SU-DHL-6 (cell line): ENCODE measurements around the gene MAML2.
A peak's percentile ranks its signal among the peaks of the same experiment; 100 is the strongest.

Experiments used
- EZH2phosphoT487 ChIP-seq: fragments of 200-600 bp; sonication (generic), shearing (Covaris generic); conservative IDR thresholded peaks from 2 replicates; pipeline ENCODE4 v1.6.1; 2018; ENCODE audit warnings: mild to moderate bottlenecking, antibody characterized with exemption, low read length, moderate library complexity, mixed read lengths
- TF ChIP-seq, protein P1 (sequence below): fragments of 200-600 bp; sonication (generic); IDR thresholded peaks from one replicate; pipeline ENCODE4 v1.5.1; 2017; ENCODE audit warnings: antibody characterized with exemption, mild to moderate bottlenecking, low read length, moderate library complexity; ENCODE audit not compliant: insufficient read depth, poor library complexity, severe bottlenecking

DNA sequence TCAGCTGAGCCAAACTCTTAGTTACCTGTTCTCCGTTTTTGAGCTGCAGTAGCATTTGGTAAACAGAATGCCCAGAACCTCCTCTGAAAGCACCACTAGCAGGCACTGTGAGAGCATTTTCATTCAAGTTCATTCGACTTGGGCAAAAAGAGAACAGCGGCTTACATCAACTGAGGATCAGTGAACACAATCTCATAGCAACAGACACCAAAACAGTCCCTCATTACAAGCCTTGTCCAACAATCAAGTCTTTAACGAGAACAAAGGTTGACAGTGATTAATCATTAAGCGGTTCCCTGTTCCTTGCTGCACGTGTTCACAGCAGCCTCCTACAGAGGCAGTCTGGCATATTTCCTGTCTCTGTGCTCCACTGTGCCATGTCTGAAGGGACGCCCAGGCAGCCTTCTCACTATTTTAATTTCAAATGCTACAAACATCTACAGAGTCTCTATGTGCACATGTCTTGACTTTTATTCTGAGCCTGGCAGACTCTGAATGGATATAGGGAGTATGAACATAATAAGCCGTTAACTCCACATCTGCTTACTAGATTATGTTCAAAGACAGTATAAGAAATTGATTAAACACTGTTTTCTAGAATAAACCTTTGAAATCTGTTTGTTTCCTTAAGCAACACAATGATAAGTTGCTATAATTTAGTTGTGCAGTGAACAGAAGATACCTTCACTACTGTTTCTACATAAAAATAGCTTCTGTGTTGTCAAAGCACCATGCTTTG is 330.7 kb downstream of the MAML2 start:
- TF ChIP-seq, protein P1, sequence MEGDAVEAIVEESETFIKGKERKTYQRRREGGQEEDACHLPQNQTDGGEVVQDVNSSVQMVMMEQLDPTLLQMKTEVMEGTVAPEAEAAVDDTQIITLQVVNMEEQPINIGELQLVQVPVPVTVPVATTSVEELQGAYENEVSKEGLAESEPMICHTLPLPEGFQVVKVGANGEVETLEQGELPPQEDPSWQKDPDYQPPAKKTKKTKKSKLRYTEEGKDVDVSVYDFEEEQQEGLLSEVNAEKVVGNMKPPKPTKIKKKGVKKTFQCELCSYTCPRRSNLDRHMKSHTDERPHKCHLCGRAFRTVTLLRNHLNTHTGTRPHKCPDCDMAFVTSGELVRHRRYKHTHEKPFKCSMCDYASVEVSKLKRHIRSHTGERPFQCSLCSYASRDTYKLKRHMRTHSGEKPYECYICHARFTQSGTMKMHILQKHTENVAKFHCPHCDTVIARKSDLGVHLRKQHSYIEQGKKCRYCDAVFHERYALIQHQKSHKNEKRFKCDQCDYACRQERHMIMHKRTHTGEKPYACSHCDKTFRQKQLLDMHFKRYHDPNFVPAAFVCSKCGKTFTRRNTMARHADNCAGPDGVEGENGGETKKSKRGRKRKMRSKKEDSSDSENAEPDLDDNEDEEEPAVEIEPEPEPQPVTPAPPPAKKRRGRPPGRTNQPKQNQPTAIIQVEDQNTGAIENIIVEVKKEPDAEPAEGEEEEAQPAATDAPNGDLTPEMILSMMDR = peak; percentile 60
- TF ChIP-seq EZH2phosphoT487 = no peak
